Prostate gland (tissue), 2 donors: ENCODE results near the gene ESYT2.

Experiments used
- CTCF ChIP-seq, 4 experiments: fragments of 200-600 bp in 2 of 4; fragments of 450-650 bp in 2 of 4; sonication (generic) in 2 of 4; IDR thresholded peaks; 1 replicate in 3 of 4; 2 replicates in 1 of 4; pipeline ENCODE4 v1.5.1; 2016 to 2019; ENCODE audit warnings: antibody characterized with exemption in 4 of 4, mild to moderate bottlenecking in 2 of 4, moderate library complexity in 2 of 4
- POLR2A ChIP-seq: fragments of 450-650 bp; IDR thresholded peaks from one replicate; pipeline ENCODE4 v1.6.1; 2016; ENCODE audit warnings: antibody characterized with exemption, mild to moderate bottlenecking

DNA sequence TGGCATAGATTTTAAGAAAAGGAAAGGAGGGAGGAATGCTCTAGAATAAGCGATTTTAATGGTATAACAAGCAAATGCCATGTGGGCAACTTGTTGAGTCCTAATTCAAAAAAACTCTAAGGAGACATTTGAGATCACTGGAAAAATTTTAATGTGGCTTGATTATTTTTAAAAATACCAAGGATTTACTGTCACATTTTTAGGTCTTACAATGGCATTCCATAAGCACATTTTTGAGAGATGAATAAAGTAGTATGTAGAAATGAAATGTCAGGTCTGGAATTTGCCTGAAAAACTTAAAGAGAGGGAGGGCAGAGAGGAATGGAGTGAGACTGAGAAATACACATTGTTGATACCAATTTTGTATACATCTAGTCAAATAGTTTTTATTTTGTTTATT is 145.0 kb downstream of the ESYT2 start:
- no peak for TF ChIP-seq CTCF (IDR thresholded peaks at IDR 0.05)
- no peak for TF ChIP-seq POLR2A
